Fibroblast of mammary gland (primary cell): ENCODE measurements around the gene CLPSL2.

Experiments used
- DNase-seq: peaks from one replicate; pipeline ENCODE4 v3.0.0-alpha.2; 2010; ENCODE audit warnings: low read depth
- H3K4me3 ChIP-seq: 2 replicates; pipeline ENCODE4 v1.5.1; 2011; ENCODE audit warnings: low read depth, mild to moderate bottlenecking, low read length, moderate library complexity; ENCODE audit not compliant: control insufficient read depth
- CTCF ChIP-seq: conservative IDR thresholded peaks from 2 replicates; pipeline ENCODE4 v1.5.1; 2011; ENCODE audit warnings: low read depth, low read length, inconsistent platforms; ENCODE audit not compliant: control insufficient read depth, insufficient read depth

Gene CLPSL2

DNA sequence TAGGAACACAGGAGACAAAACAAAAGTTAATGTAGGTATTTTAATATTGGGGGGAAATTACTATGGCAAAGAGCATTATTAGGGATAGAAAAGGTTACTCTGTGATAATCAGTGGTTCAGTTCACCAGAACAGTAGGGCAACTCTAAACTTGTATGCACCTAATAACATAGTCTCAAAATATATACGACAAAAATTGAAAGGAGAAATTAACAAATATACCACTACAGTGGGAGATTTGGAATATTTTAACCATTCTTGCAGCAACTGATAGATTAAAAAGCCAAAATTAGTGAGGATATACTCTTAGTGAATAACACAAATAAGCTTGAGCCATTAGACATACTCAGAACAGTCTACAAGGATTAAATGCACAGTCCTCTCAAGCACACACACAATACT is 28.5 kb upstream of the CLPSL2 start:
- no peak overlapping the region for H3K4me3 ChIP-seq
- no peak for DNase-seq
- TF ChIP-seq CTCF, result no peak

DNA sequence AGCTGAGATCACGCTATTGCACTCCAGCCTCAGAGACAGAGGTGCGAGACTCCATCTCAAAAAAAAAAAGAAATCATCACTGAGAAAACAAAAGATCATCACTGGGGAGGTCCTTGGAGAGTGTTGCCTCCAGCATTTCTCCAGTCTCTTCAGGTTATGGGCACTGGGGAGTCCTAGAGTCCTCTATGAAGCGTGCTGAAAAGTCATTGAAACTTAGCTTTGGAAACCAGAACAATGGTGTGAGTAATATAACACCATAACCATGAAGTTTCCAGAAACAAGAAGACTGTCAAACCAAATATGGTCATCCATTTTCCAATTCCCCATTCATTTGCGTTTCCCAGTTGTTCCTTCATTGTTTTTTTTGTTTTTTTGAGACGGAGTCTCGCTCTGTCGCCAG is 25.8 kb upstream of the CLPSL2 start:
- no peak for TF ChIP-seq CTCF
- no peak for DNase-seq
- no peak overlapping the region for H3K4me3 ChIP-seq

DNA sequence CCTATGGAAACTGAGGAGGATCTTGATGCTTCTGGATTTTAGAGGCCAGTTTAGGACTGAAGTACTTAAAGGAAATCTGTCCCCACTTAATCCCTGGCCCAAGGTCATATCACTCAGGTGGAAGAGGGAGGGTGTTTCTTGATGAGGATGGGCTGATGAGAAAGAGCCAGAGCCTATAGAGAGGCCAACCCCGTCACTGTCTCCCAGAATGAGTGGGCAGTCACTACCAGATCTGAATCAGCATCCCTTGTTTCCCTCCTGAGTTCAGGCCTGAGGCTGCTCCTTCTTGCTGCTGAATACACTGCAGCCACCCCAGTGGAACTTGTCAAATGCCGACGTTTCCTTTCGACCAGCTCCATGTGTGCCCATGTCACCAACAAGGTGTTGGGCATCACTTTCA is 24.8 kb upstream of the CLPSL2 start:
- no peak for TF ChIP-seq CTCF
- no peak for DNase-seq
- no peak overlapping the region for H3K4me3 ChIP-seq

DNA sequence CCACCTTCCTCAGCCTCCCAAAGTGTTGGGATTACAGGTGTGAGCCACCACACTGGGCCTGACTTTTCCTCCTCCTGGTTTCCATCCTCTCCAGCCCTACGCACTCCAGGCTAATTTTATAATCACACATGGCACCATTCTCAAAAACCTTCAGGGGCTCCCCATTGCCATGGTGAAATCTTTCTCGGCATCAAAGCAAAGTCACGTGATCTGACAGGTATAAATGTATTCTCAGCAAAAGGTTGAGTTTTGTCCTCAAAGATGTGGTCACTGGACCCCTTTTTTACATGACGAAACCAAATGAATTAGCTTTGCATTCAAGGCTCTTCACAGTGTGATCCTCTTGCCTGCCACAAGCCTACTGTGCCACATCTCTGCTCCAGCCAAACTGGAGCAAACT is 24.1 kb upstream of the CLPSL2 start:
- no peak for DNase-seq
- TF ChIP-seq CTCF, result no peak
- no peak overlapping the region for H3K4me3 ChIP-seq

- TF ChIP-seq CTCF, result no peak
- no peak overlapping the region for H3K4me3 ChIP-seq
- peak; percentile 55 for DNase-seq
Measured at GRCh38 chr6:35754452-35755277, 21.7 kb upstream of the CLPSL2 start.

DNA sequence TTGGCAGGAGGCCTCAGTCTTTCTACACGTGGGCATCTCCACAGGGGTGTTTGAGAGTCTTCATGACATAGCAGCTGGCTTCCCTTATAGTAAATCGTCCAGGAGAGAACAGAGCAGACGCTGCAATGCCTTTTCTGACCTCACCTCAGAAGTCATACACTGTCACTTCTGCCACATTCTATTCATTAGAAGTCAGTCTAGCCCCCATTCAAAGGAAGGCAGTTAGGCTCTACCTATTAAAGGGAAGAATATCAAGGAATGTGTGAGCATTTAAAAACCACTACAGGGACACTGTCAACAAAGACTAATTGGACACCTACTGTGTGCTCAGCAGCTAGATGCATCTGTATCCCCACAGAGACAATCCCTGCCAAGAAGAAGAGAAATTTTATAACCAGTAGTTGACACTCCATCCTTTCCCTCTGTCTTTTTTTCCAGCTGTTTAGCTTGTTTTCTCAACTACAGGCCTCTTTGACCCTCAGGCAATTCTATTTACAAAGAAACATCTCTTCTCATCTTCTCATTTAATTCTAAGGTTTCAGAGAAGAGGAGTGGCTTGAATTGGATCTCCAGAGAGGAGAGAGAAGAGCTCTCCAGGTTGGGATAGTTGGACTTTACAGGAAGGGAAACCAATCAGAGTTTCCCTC is 21.0 kb upstream of the CLPSL2 start:
- TF ChIP-seq CTCF, result no peak
- H3K4me3 ChIP-seq, result no peak overlapping the region
- DNase-seq, result no peak
